SK-N-MC (cell line): ENCODE data around the gene CYTH3.

Experiments
- EZH2 ChIP-seq: fragments of 200-600 bp; sonication (generic); IDR thresholded peaks from one replicate; pipeline ENCODE4 v1.6.1; 2017; ENCODE audit warnings: antibody characterized with exemption
- FOXP2 ChIP-seq: optimal IDR thresholded peaks from 2 replicates; pipeline ENCODE3; 2011; ENCODE audit warnings: mild to moderate bottlenecking, moderate library complexity; ENCODE audit not compliant: insufficient read depth; ENCODE audit errors: extremely low read length, control extremely low read depth
- POLR2AphosphoS5 ChIP-seq: IDR thresholded peaks from 2 replicates; pipeline ENCODE4 v1.6.1; 2012; ENCODE audit warnings: mild to moderate bottlenecking, low read depth, low read length, borderline replicate concordance

GRCh38 chr7:6266699-6267098 is 5.7 kb downstream of the CYTH3 start:
- TF ChIP-seq POLR2AphosphoS5 = no peak
- no peak for TF ChIP-seq EZH2
- no peak for TF ChIP-seq FOXP2
